ENCODE data around the gene WNT6.

Gene WNT6

DNA sequence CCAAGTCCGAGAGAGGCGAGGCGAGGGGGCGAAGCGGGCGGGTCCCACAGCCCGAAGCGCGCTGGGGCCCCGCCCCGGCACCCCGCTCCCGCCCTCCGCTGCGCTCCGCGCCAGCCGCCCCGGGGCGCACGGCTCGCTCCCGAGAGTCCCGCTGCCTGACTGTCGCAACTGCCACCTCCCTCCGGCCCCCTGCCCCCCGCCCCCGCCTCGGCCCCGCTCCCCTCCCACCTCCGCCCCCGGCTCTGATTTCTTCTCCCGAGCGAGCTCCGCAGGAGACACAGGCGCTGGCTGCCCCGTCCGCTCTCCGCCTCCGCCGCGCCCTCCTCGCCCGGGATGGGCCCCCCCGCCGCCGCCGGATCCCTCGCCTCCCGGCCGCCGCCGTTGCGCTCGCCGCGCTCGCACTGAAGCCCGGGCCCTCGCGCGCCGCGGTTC lies at the start of gene WNT6:
Gene WNT6, plus strand, starts transcription at position 250 of the 432 bp plus-strand sequence. CDS start 233 bp downstream, outside the sequence.
- DNase-seq (ENCODE audit: low read depth): no peak
- TF ChIP-seq, protein P1, sequence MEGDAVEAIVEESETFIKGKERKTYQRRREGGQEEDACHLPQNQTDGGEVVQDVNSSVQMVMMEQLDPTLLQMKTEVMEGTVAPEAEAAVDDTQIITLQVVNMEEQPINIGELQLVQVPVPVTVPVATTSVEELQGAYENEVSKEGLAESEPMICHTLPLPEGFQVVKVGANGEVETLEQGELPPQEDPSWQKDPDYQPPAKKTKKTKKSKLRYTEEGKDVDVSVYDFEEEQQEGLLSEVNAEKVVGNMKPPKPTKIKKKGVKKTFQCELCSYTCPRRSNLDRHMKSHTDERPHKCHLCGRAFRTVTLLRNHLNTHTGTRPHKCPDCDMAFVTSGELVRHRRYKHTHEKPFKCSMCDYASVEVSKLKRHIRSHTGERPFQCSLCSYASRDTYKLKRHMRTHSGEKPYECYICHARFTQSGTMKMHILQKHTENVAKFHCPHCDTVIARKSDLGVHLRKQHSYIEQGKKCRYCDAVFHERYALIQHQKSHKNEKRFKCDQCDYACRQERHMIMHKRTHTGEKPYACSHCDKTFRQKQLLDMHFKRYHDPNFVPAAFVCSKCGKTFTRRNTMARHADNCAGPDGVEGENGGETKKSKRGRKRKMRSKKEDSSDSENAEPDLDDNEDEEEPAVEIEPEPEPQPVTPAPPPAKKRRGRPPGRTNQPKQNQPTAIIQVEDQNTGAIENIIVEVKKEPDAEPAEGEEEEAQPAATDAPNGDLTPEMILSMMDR (IDR thresholded peaks at IDR 0.05; ENCODE audit: low read length, missing control alignments): no peak
- H3K4me3 ChIP-seq (replicated peaks; ENCODE audit: low read depth, low read length): no peak within 1 kb of the TSS

DNA sequence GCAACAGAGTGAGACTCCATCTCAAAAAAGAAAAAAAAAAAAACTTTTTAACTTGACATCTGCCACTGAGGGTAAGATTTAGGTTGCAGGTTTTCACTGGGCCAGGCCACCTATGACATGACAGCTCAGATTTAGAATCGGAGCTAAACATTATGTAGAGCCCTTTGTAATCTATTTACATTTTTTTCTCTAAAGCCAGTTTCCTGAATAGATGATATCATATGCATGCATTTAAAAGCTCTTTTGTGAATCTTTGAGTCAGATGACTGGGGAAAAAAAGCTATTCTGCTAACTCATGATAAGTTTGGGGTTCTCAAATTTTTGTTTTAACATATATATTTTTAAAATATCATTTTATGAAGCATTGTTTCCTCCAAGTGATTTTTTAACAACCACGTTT lies 49.3 kb upstream of the WNT6 start:
- no peak overlapping the region for H3K4me3 ChIP-seq (replicated peaks; ENCODE audit: low read depth, low read length)
- DNase-seq (ENCODE audit: low read depth): peak; percentile 26
- TF ChIP-seq, protein P1 (IDR thresholded peaks at IDR 0.05; ENCODE audit: low read length, missing control alignments): no peak

DNA sequence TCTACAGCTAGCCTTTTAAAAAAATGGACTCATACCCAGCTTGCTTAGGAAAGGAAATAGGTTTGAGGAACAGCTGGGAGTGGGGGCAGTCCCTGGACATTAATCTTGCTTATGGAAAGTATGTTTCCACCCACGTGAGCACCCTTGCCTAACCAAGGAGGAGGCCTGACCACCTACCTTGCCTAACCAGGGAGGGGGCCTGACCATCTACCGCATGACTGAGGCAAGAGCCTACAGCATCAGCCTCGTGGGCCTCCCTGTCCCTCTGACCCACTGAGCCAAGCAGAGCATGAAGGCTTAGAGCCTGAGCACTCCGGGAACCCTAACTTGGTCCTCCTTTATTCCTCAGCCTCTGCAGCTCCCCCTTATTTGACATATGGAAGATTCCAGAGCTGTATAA lies 48.2 kb upstream of the WNT6 start:
- peak; percentile 46 for DNase-seq (ENCODE audit: low read depth)
- H3K4me3 ChIP-seq (replicated peaks; ENCODE audit: low read depth, low read length): no peak overlapping the region
- TF ChIP-seq, protein P1 (IDR thresholded peaks at IDR 0.05; ENCODE audit: low read length, missing control alignments): no peak

DNA sequence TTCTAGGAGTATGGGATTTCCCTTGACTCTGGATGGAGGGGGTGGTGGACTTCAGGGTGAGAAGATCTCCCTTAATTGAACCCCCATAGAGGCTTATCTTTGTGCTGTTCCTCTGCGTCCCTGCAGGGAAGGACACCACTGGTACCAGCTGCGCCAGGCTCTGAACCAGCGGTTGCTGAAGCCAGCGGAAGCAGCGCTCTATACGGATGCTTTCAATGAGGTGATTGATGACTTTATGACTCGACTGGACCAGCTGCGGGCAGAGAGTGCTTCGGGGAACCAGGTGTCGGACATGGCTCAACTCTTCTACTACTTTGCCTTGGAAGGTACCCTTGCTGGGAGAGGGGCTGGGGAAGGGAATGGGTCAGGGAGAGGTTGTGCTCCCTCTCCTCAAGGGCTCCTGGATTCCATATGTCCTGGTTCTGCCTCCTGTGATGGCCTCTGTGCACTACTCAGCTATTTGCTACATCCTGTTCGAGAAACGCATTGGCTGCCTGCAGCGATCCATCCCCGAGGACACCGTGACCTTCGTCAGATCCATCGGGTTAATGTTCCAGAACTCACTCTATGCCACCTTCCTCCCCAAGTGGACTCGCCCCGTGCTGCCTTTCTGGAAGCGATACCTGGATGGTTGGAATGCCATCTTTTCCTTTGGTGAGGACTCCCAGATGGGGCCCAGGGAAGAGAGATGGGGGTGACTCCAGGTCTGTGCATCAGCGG lies 47.3 kb upstream of the WNT6 start:
- no peak for DNase-seq (ENCODE audit: low read depth)
- no peak overlapping the region for H3K4me3 ChIP-seq (replicated peaks; ENCODE audit: low read depth, low read length)
- TF ChIP-seq, protein P1 (IDR thresholded peaks at IDR 0.05; ENCODE audit: low read length, missing control alignments): no peak

DNA sequence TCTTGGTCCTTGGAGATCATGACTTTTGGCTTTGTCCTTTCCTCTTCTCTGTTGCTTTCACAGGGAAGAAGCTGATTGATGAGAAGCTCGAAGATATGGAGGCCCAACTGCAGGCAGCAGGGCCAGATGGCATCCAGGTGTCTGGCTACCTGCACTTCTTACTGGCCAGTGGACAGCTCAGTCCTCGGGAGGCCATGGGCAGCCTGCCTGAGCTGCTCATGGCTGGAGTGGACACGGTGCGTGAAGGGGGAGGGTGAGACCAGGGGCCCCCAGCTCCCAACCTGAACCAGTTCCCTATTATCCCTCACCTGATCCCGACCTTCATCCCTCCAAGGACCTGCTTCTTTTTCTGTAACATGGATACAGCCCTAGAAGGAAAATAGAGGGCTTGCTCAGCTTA lies 46.7 kb upstream of the WNT6 start:
- H3K4me3 ChIP-seq (replicated peaks; ENCODE audit: low read depth, low read length): no peak overlapping the region
- TF ChIP-seq, protein P1 (IDR thresholded peaks at IDR 0.05; ENCODE audit: low read length, missing control alignments): no peak
- DNase-seq (ENCODE audit: low read depth): no peak

DNA sequence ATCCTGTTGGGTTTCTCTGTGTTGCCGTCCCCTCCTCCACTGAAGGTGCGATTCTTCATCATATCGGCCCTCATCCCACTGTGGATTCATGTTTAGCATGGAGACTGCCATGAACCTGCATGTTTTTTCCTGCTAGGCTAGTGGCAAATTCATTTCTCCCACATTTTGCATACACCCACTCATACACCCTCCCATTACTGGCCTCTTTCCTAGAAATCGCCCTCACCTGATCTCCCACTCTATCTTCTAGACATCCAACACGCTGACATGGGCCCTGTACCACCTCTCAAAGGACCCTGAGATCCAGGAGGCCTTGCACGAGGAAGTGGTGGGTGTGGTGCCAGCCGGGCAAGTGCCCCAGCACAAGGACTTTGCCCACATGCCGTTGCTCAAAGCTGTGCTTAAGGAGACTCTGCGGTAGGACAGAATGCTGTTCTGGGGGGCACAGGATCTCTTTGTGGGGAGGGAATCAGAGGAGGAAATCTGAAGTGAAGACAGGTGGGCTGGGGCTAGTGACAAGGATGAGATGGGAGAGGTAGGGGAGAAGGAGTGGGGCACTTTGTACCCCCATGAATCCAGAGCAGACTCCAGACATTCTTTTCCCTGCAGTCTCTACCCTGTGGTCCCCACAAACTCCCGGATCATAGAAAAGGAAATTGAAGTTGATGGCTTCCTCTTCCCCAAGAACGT lies 45.7 kb upstream of the WNT6 start:
- no peak for DNase-seq (ENCODE audit: low read depth)
- H3K4me3 ChIP-seq (replicated peaks; ENCODE audit: low read depth, low read length): no peak overlapping the region
- TF ChIP-seq, protein P1 (IDR thresholded peaks at IDR 0.05; ENCODE audit: low read length, missing control alignments): no peak

Data from fibroblast of pulmonary artery (primary cell).